ENCODE measurements around the gene ADAMTS19.

- TF ChIP-seq CTCF (conservative IDR thresholded peaks at IDR 0.05 in 1 of 2, IDR thresholded peaks at IDR 0.05 in 1 of 2; ENCODE audit: extremely low read depth in 1 of 2, insufficient read depth in 1 of 2, low read depth in 1 of 2, low read length in 2 of 2): no peak
- TF ChIP-seq EZH2 (IDR thresholded peaks at IDR 0.05; ENCODE audit: borderline replicate concordance, low read length): no peak
Observed at GRCh38 chr5:129653057-129653375, 192.9 kb downstream of the ADAMTS19 start.

Data from mammary epithelial cell (primary cell).